Mesenchymal stem cell (in vitro differentiated cells and primary cell): ENCODE measurements around the gene DPM3.

ENCODE experiments used
- DNase-seq: peaks from one replicate; pipeline ENCODE4 v3.0.0-alpha.2; 2013
- H2AFZ ChIP-seq: one replicate; pipeline ENCODE4 v1.6.1; 2013; ENCODE audit warnings: low read depth, mild to moderate bottlenecking, control low read depth, inconsistent platforms, low read length, moderate library complexity
- H2AK5ac ChIP-seq: 2 replicates; pipeline ENCODE4 v1.6.1; 2013; ENCODE audit warnings: low read length, moderate library complexity, mild to moderate bottlenecking, inconsistent platforms; ENCODE audit not compliant: severe bottlenecking
- H2BK120ac ChIP-seq: one replicate; pipeline ENCODE4 v1.6.1; 2013; ENCODE audit warnings: low read depth, mild to moderate bottlenecking, inconsistent platforms, low read length, moderate library complexity
- H2BK12ac ChIP-seq, 2 experiments: one replicate each; pipeline ENCODE4 v1.6.1; 2013; ENCODE audit warnings: inconsistent platforms in 2 of 2, low read length in 2 of 2, mild to moderate bottlenecking in 2 of 2, moderate library complexity in 2 of 2, control low read depth in 1 of 2
- H2BK15ac ChIP-seq: one replicate; pipeline ENCODE4 v1.6.1; 2013; ENCODE audit warnings: mild to moderate bottlenecking, low read depth, inconsistent platforms; ENCODE audit not compliant: poor library complexity, severe bottlenecking
- H2BK5ac ChIP-seq: 2 replicates; pipeline ENCODE4 v1.6.1; 2013; ENCODE audit warnings: low read depth, mild to moderate bottlenecking, low read length, control low read depth, inconsistent platforms; ENCODE audit not compliant: poor library complexity, severe bottlenecking
- H3K14ac ChIP-seq, 2 experiments: one replicate each; pipeline ENCODE4 v1.6.1; 2013; ENCODE audit warnings: inconsistent platforms in 2 of 2, low read length in 2 of 2, control low read depth in 1 of 2, mild to moderate bottlenecking in 1 of 2, moderate library complexity in 1 of 2
- H3K18ac ChIP-seq, 2 experiments: one replicate each; pipeline ENCODE4 v1.6.1; 2013; ENCODE audit warnings: inconsistent platforms in 2 of 2, low read length in 2 of 2, control low read depth in 1 of 2, low read depth in 1 of 2, mild to moderate bottlenecking in 1 of 2
- H3K23ac ChIP-seq, 2 experiments: one replicate each; pipeline ENCODE4 v1.6.1; 2013; ENCODE audit warnings: inconsistent platforms in 2 of 2, low read length in 2 of 2, mild to moderate bottlenecking in 2 of 2, moderate library complexity in 2 of 2, control low read depth in 1 of 2
- H3K27ac ChIP-seq: 2 replicates; pipeline ENCODE4 v1.5.1; 2013; ENCODE audit warnings: mild to moderate bottlenecking, moderate library complexity, low read length, control low read depth, inconsistent platforms; ENCODE audit not compliant: poor library complexity, severe bottlenecking
- H3K27me3 ChIP-seq, 2 experiments: 2 replicates each; pipeline versions ENCODE4 v1.6.1 to v1.7.0; 2013; ENCODE audit warnings: low read length in 2 of 2, mild to moderate bottlenecking in 2 of 2, moderate library complexity in 2 of 2, control low read depth in 1 of 2, inconsistent platforms in 1 of 2; ENCODE audit not compliant: control insufficient read depth in 1 of 2, insufficient read depth in 1 of 2
- H3K36me3 ChIP-seq, 2 experiments: 2 replicates each; pipeline versions ENCODE4 v1.6.1 to v1.7.0; 2013; ENCODE audit warnings: low read length in 2 of 2, control low read depth in 1 of 2, inconsistent platforms in 1 of 2, low read depth in 1 of 2, mild to moderate bottlenecking in 1 of 2; ENCODE audit not compliant: insufficient read depth in 2 of 2, control insufficient read depth in 1 of 2
- H3K4ac ChIP-seq, 2 experiments: one replicate each; pipeline ENCODE4 v1.6.1; 2013; ENCODE audit warnings: inconsistent platforms in 2 of 2, low read length in 2 of 2, mild to moderate bottlenecking in 2 of 2, moderate library complexity in 2 of 2, control low read depth in 1 of 2, low read depth in 1 of 2
- H3K4me1 ChIP-seq: 2 replicates; pipeline ENCODE4 v1.6.1; 2013; ENCODE audit warnings: low read depth, low read length, control low read depth; ENCODE audit not compliant: control insufficient read depth, insufficient read depth
- H3K4me2 ChIP-seq: 2 replicates; pipeline ENCODE4 v1.6.1; 2013; ENCODE audit warnings: low read length, mild to moderate bottlenecking, inconsistent platforms; ENCODE audit not compliant: poor library complexity, severe bottlenecking
- H3K4me3 ChIP-seq, 2 experiments: 2 replicates each; pipeline versions ENCODE4 v1.5.1 to v1.7.0; 2013; ENCODE audit warnings: low read length in 2 of 2, mild to moderate bottlenecking in 2 of 2, control low read depth in 1 of 2, low read depth in 1 of 2; ENCODE audit not compliant: insufficient read depth in 1 of 2
- H3K79me1 ChIP-seq: replicated peaks from 2 replicates; pipeline ENCODE4 v1.6.1; 2013; ENCODE audit warnings: mild to moderate bottlenecking, control low read depth, low read length, inconsistent platforms; ENCODE audit not compliant: poor library complexity, severe bottlenecking
- H3K9ac ChIP-seq: 2 replicates; pipeline ENCODE4 v1.7.0; 2013; ENCODE audit warnings: mild to moderate bottlenecking, low read length, moderate library complexity
- H3K9me3 ChIP-seq: 2 replicates; pipeline ENCODE4 v1.7.0; 2013; ENCODE audit warnings: mild to moderate bottlenecking, low read length; ENCODE audit not compliant: control insufficient read depth
- H4K8ac ChIP-seq: one replicate; pipeline ENCODE4 v1.6.1; 2013; ENCODE audit warnings: inconsistent platforms, mild to moderate bottlenecking, low read length, moderate library complexity
- H4K91ac ChIP-seq: one replicate; pipeline ENCODE4 v1.6.1; 2013; ENCODE audit warnings: mild to moderate bottlenecking, low read length, inconsistent platforms
- WGBS: methylation state at CpG from one replicate; pipeline ENCODE4 v1.1.7; 2013; ENCODE audit warnings: mixed read lengths; 5-methylcytosine and 5-hydroxymethylcytosine counted together

Gene DPM3

GRCh38 chr1:155186794-155187455 lies 46.6 kb upstream of the DPM3 start:
- H3K18ac ChIP-seq, result no peak overlapping the region

DNA sequence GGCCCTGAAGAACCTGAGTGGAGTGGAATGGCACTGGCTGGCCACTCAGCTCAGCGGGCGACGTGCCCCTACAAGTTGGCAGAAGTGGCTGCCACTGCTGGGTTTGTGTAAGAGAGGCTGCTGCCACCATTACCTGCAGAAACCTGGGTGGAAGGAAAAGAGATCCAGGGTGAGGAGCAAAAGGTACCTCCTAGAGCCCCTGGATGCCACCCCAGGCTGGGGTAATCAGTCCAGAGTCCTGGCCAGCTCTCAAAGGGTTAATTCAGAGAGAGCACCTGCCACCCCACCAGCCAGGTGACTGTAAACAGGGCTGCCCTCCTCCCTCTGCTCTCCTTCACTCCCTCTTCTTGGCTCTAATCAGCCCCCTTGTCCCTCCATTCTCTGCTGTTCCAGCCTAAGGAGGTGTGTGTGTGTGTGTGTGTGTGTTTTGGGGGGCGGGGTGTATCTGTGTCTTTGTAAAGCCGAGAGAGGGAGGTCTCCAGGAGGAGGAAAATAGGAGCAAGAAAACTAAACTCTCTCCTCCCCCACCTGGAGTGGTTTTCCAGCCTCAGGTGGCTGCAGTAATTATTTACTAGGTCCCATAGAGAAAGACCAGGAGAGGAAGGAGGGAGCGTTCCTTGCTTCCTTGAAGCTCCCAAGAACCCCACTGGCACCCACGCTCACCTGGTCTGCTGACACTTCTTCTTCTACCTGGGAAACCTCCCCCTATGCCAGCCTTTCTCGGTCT lies 45.9 kb upstream of the DPM3 start:
- no peak overlapping the region for H3K4me3 ChIP-seq
- H4K91ac ChIP-seq, result no peak overlapping the region
- no peak overlapping the region for H3K18ac ChIP-seq
- no peak overlapping the region for H3K14ac ChIP-seq
- H2AFZ ChIP-seq, result no peak overlapping the region
- no peak overlapping the region for H2BK15ac ChIP-seq
- H2BK12ac ChIP-seq, result no peak overlapping the region
- no peak overlapping the region for H2AK5ac ChIP-seq
- H3K4ac ChIP-seq, result no peak overlapping the region
- H3K4me2 ChIP-seq, result no peak overlapping the region
- H3K4me1 ChIP-seq, result peaks cover 19% of the 10 kb centered on the region
- no peaks in the 10 kb centered on the region for H3K27me3 ChIP-seq
- WGBS, result 89% methylated on average over 6 of the region's 8 CpGs
- no peak overlapping the region for H3K23ac ChIP-seq
- no peak overlapping the region for H4K8ac ChIP-seq
- no peak overlapping the region for H2BK120ac ChIP-seq
- no peaks in the 10 kb centered on the region for H3K9me3 ChIP-seq
- H3K9ac ChIP-seq, result no peak overlapping the region
- no peak overlapping the region for H3K27ac ChIP-seq
- no peak overlapping the region for H2BK5ac ChIP-seq
- no peaks in the 10 kb centered on the region for H3K79me1 ChIP-seq
- peaks cover 14 to 38% of the 10 kb centered on the region in 2 experiments for H3K36me3 ChIP-seq
- no peak for DNase-seq

More at GRCh38 chr1:155186794-155187455, 46.6 kb upstream of the DPM3 start:
- H3K9ac ChIP-seq, result no peak overlapping the region
- H3K36me3 ChIP-seq, result peaks cover 8 to 31% of the 10 kb centered on the region in 2 experiments
- DNase-seq, result no peak
- no peak overlapping the region for H2BK5ac ChIP-seq
- no peak overlapping the region for H4K91ac ChIP-seq
- H2BK12ac ChIP-seq, result no peak overlapping the region
- no peak overlapping the region for H2AFZ ChIP-seq
- no peak overlapping the region for H3K14ac ChIP-seq
- H3K4me3 ChIP-seq, result no peak overlapping the region
- H2BK120ac ChIP-seq, result no peak overlapping the region
- H4K8ac ChIP-seq, result no peak overlapping the region
- H3K27ac ChIP-seq, result no peak overlapping the region
- no peak overlapping the region for H3K23ac ChIP-seq
- no peak overlapping the region for H3K4ac ChIP-seq
- no peak overlapping the region for H2AK5ac ChIP-seq
- peaks cover 19% of the 10 kb centered on the region for H3K4me1 ChIP-seq
- H3K27me3 ChIP-seq, result no peaks in the 10 kb centered on the region
- WGBS, result 82% methylated on average over 14 of the region's 14 CpGs
- H2BK15ac ChIP-seq, result no peak overlapping the region
- no peaks in the 10 kb centered on the region for H3K9me3 ChIP-seq
- H3K79me1 ChIP-seq, result no peaks in the 10 kb centered on the region
- no peak overlapping the region for H3K4me2 ChIP-seq

- H2AK5ac ChIP-seq, result no peak overlapping the region
- H3K9ac ChIP-seq, result no peak overlapping the region
- H2BK120ac ChIP-seq, result no peak overlapping the region
- H3K4me2 ChIP-seq, result no peak overlapping the region
- peaks cover 16 to 39% of the 10 kb centered on the region in 2 experiments for H3K36me3 ChIP-seq
- no peak overlapping the region for H4K91ac ChIP-seq
- H3K14ac ChIP-seq, result no peak overlapping the region
- no peak overlapping the region for H3K4ac ChIP-seq
- 77% methylated on average over 6 of the region's 6 CpGs for WGBS
- no peak overlapping the region for H3K18ac ChIP-seq
- no peak overlapping the region for H3K27ac ChIP-seq
- no peak overlapping the region for H2BK15ac ChIP-seq
- H3K23ac ChIP-seq, result no peak overlapping the region
- peaks cover 19% of the 10 kb centered on the region for H3K4me1 ChIP-seq
- H3K79me1 ChIP-seq, result no peaks in the 10 kb centered on the region
- H2AFZ ChIP-seq, result no peak overlapping the region
- no peak overlapping the region for H4K8ac ChIP-seq
- no peak overlapping the region for H2BK5ac ChIP-seq
- no peak overlapping the region for H3K4me3 ChIP-seq
- H2BK12ac ChIP-seq, result no peak overlapping the region
- no peak for DNase-seq
- no peaks in the 10 kb centered on the region for H3K9me3 ChIP-seq
- H3K27me3 ChIP-seq, result no peaks in the 10 kb centered on the region
These were observed 45.4 kb upstream of the DPM3 start for GRCh38 chr1:155185783-155186066.

DNA sequence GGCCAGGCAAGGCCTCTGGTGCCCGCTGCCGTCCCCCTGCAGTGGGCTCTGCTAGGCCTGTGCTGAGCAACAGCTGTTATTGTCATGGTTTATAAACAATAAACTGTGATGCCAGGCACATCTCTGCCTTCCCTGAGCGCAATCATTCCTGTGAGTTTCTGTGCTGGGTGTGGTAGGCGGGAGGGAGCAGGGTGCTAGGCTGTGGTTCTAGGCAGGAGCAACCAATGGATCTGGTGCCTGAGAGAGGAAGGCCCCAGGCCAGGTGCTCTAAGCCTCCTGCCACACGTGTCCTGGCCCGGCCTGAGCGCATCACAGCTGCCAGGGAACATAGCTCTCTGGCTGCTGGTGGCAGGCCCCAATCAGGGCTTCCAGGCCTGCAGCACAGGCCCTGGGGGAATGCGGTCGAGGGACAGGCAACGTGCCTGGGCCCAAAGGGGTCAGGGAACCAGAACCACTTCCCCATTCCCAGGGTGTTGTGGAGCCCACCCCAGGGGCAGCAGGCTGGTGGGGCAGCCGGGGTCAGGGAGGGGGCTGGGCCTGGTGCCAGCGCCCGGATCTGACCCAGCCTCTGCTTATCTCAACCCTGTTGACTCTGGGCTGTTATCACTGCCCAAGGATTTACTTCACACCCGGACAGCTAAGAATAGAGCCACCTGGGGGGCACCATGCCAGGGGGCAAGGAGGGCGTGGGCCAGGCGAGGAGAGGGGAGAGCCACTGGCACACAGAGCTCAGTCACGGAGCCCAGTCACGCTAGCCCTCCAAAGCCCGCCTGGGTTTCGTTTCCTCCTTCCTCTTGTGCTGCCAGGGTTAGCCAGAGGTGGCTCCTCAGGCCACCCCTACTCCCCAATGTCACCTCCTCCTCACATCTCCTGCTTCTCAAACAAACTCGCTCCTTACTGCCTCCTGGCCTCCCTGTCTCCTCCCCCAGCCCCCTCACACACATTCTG lies 44.8 kb upstream of the DPM3 start:
- Histone ChIP-seq H3K4me3 (no peak overlapping the region), H2BK15ac (no peak overlapping the region), H3K36me3 (peaks cover 17 to 42% of the 10 kb centered on the region in 2 experiments), H4K8ac (no peak overlapping the region), H3K9ac (no peak overlapping the region), H3K4me1 (peaks cover 19% of the 10 kb centered on the region), H3K9me3 (no peaks in the 10 kb centered on the region), H3K14ac (no peak overlapping the region), H3K27ac (no peak overlapping the region), H3K27me3 (no peaks in the 10 kb centered on the region), H2AFZ (no peak overlapping the region), H2BK12ac (no peak overlapping the region), H2BK120ac (no peak overlapping the region), H3K79me1 (no peaks in the 10 kb centered on the region), H3K4me2 (no peak overlapping the region), H2BK5ac (no peak overlapping the region), H3K23ac (no peak overlapping the region), H3K18ac (no peak overlapping the region), H4K91ac (no peak overlapping the region), H3K4ac (no peak overlapping the region), H2AK5ac (no peak overlapping the region)
- no peak for DNase-seq
- WGBS, result 76% methylated on average over 19 of the region's 21 CpGs
